ENCODE data around the gene MMP11. TPM values are rescaled to one million over a fixed set of nuclear protein-coding genes. Genes with fewer than 3 reads are reported as not detected.

Gene MMP11
- total and polyA plus RNA-seq, 2 of the 13 experiments (the other 11 are each of a cell fraction or from before 2014, with no cell fraction given), result 8.9 to 28.6 TPM

GRCh38 chr22:23774114-23774921, 1.7 kb downstream of the MMP11 start (continued):
- TF ChIP-seq ZNF160 (CRISPR knock-in tag; IDR thresholded peaks at IDR 0.05) (0 out of 2 replicates have a peak, but pooled peaks have one; percentile 26), ZNF251 (CRISPR knock-in tag; IDR thresholded peaks at IDR 0.05) (no peak), ZNF503 (CRISPR knock-in tag; IDR thresholded peaks at IDR 0.05) (peak; percentile 85), THYN1 (CRISPR knock-in tag; IDR thresholded peaks at IDR 0.05; ENCODE audit: borderline replicate concordance, low read depth) (no peak), ARID5B (CRISPR knock-in tag; IDR thresholded peaks at IDR 0.05) (peak; percentile 88), PCBP2 (optimal IDR thresholded peaks at IDR 0.05; ENCODE audit: low read depth, low read length, poor library complexity, severe bottlenecking) (no peak), ATF5 (CRISPR knock-in tag; IDR thresholded peaks at IDR 0.05; ENCODE audit: low read depth) (no peak), KAT8 (CRISPR knock-in tag; IDR thresholded peaks at IDR 0.05) (peak; percentile 72), PRDM4 (CRISPR knock-in tag; IDR thresholded peaks at IDR 0.05; ENCODE audit: borderline replicate concordance) (no peak), ZC3H4 (CRISPR knock-in tag; IDR thresholded peaks at IDR 0.05; ENCODE audit: borderline replicate concordance) (no peak), FIP1L1 (IDR thresholded peaks at IDR 0.05; ENCODE audit: borderline replicate concordance, insufficient read depth, low read depth, low read length) (no peak), AKAP8 (CRISPR knock-in tag; IDR thresholded peaks at IDR 0.05) (peak; percentile 87; the same call in 1 of the 2 replicates)
